Right lobe of liver (tissue), 6 donors: ENCODE measurements around the gene HHATL. TPM values are rescaled to one million over a fixed set of nuclear protein-coding genes. Genes with fewer than 3 reads are reported as not detected.

Source experiments
- ATAC-seq, 4 donors: fragments of 200-7000 bp; cut with Tn5 transposase; one replicate each; pipeline ENCODE4 v1.9.1; 2020; ENCODE audit warnings: mild to moderate bottlenecking in 4 of 4, moderate library complexity in 4 of 4
- DNase-seq, 3 donors: peaks; one replicate each; pipeline ENCODE4 v3.0.0-alpha.2; 2020
- H3K27ac ChIP-seq, 3 donors: fragments of 200-600 bp; one replicate each; pipeline ENCODE4 v1.8.0; 2022
- H3K27me3 ChIP-seq, 2 donors: fragments of 200-600 bp; one replicate each; pipeline ENCODE4 v1.8.0; 2022
- H3K36me3 ChIP-seq, 4 donors: fragments of 200-600 bp; sonication (generic) in 1 of 4; one replicate each; pipeline versions ENCODE4 v1.5.1 to v1.8.0; 2017 to 2022; ENCODE audit warnings: control low read depth in 1 of 4
- H3K4me1 ChIP-seq, 4 donors: fragments of 200-600 bp; sonication (generic) in 1 of 4; one replicate each; pipeline versions ENCODE4 v1.5.1 to v1.8.0; 2017 to 2022; ENCODE audit warnings: control low read depth in 1 of 4
- H3K4me3 ChIP-seq, 3 donors: fragments of 200-600 bp; one replicate each; pipeline ENCODE4 v1.8.0; 2022
- H3K9me3 ChIP-seq, 4 donors: fragments of 200-600 bp; sonication (generic) in 1 of 4; one replicate each; pipeline versions ENCODE4 v1.5.1 to v1.8.0; 2017 to 2022; ENCODE audit warnings: control low read depth in 1 of 4
- CTCF ChIP-seq, 4 donors: fragments of 200-600 bp in 3 of 4; fragments of 450-650 bp in 1 of 4; IDR thresholded peaks; one replicate each; pipeline versions ENCODE4 v1.5.1 to v1.8.0; 2016 to 2022; ENCODE audit warnings: antibody characterized with exemption in 4 of 4, mild to moderate bottlenecking in 2 of 4
- POLR2A ChIP-seq: fragments of 450-650 bp; IDR thresholded peaks from one replicate; pipeline ENCODE4 v1.6.1; 2017; ENCODE audit warnings: antibody characterized with exemption, mild to moderate bottlenecking
- WGBS: methylation state at CpG from one replicate; pipeline ENCODE4 v1.1.6; 2018; ENCODE audit warnings: low coverage, low lambda C conversion rate; ENCODE audit not compliant: insufficient coverage; ENCODE audit errors: missing lambda C conversion rate; 5-methylcytosine and 5-hydroxymethylcytosine counted together
- intact Hi-C, 2 donors: fragments of 100-400 bp; cut with DNase I; formaldehyde crosslinking; loops; one replicate each; pipeline versions ENCODE4 v1.11.2 to v1.14.1; 2022
- total RNA-seq, 6 experiments: library from RNA; depleted of rRNA in 2 of 6; stranded (reverse); fragments of >200 nt in 2 of 6; fragmentation: NEBNext Ultra II Directional in 3 of 6; extraction: Animal tissue kit (Norgen Biotek cat#: 25700) in 3 of 6; gene quantifications; one replicate each; pipeline versions ENCODE4 v1.1.0 to v1.2.4, GENCODE V29; 2016 to 2023
- donor health status: DM: no; HTN: yes; CAD: no.
- donor health status: DM: no; HTN: no; CAD: no.
- donor health status: DM: no; HTN: no; CAD: no.
- donor health status: DM: no; HTN: yes; CAD: no.
- donor health status: DM: no; HTN: yes; CAD: no.

The HHATL gene
- total RNA-seq, 6 experiments from 2014 or later = 0.29 to 1.0 (median 0.60) TPM; not detected in 3

- Histone ChIP-seq H3K27ac (peak within 1 kb of the TSS; percentile 33 to 74 (median 51)), H3K4me3 (peak within 1 kb of the TSS; percentile 60 to 64 (median 60)), H3K27me3 (no peaks in the 10 kb centered on the region), H3K4me1 (peaks cover 0 to 14% (median 3%) of the 10 kb centered on the region in 4 donors), H3K9me3 (no peaks in the 10 kb centered on the region), H3K36me3 (peaks cover 0 to 4% (median 0%) of the 10 kb centered on the region in 4 donors)
- WGBS = 0% methylated on average over 8 of the region's 31 CpGs
- intact Hi-C loops = no loop called here
- no peak for TF ChIP-seq CTCF (IDR thresholded peaks at IDR 0.05)
- peak; percentile 1 to 41 (median 38) for ATAC-seq
- DNase-seq = peak in 2 of 3 donors; percentile 73 to 77
Measured at GRCh38 chr3:42653560-42654330, 48.9 kb downstream of the HHATL start, which contains the start of gene ZBTB47. Gene ZBTB47, plus strand, starts transcription at chr3:42653697. Its CDS starts 4,659 bp downstream, at chr3:42658356.

- Histone ChIP-seq H3K4me1 (peaks cover 0 to 14% (median 3%) of the 10 kb centered on the region in 4 donors), H3K9me3 (no peaks in the 10 kb centered on the region), H3K36me3 (peaks cover 0 to 10% (median 0%) of the 10 kb centered on the region in 4 donors), H3K4me3 (peak overlapping the region; percentile 57 to 64 (median 60)), H3K27me3 (no peaks in the 10 kb centered on the region), H3K27ac (peak overlapping the region in 2 of 3 donors; percentile 39 to 74)
- WGBS = 50% methylated on average over 2 of the region's 3 CpGs
- DNase-seq = no peak
- no peak for TF ChIP-seq POLR2A
- no peak for TF ChIP-seq CTCF (IDR thresholded peaks at IDR 0.05)
- intact Hi-C loops = no loop called here
- no peak for ATAC-seq
Measured at GRCh38 chr3:42653303-42653559, 49.4 kb downstream of the HHATL start.

GRCh38 chr3:42652611-42653302, 49.8 kb downstream of the HHATL start:
- Histone ChIP-seq H3K9me3 (no peaks in the 10 kb centered on the region), H3K4me1 (peaks cover 0 to 14% (median 3%) of the 10 kb centered on the region in 4 donors), H3K27me3 (no peaks in the 10 kb centered on the region), H3K27ac (peak overlapping the region in 1 of 3 donors; percentile 74), H3K4me3 (peak overlapping the region in 2 of 3 donors; percentile 57 to 64), H3K36me3 (peaks cover 0 to 12% (median 0%) of the 10 kb centered on the region in 4 donors)
- no peak for TF ChIP-seq CTCF (IDR thresholded peaks at IDR 0.05)
- TF ChIP-seq POLR2A = peak; percentile 70
- peak in 1 of 3 donors; percentile 72 for DNase-seq
- ATAC-seq = peak; percentile 43 to 68 (median 54)
- intact Hi-C loops = no loop called here
- WGBS = 6% methylated on average over 3 of the region's 7 CpGs

GRCh38 chr3:42652251-42652610, 50.4 kb downstream of the HHATL start:
- H3K36me3 ChIP-seq = peaks cover 0 to 12% (median 0%) of the 10 kb centered on the region in 4 donors
- no peaks in the 10 kb centered on the region for H3K27me3 ChIP-seq
- TF ChIP-seq POLR2A (no peak), CTCF (IDR thresholded peaks at IDR 0.05) (no peak)
- H3K9me3 ChIP-seq = no peaks in the 10 kb centered on the region
- ATAC-seq = no peak
- peaks cover 0 to 14% (median 3%) of the 10 kb centered on the region in 4 donors for H3K4me1 ChIP-seq
- no CpG with 5 or more reads among the region's 1 CpG for whole genome bisulfite sequencing
- H3K27ac ChIP-seq = no peak overlapping the region
- intact Hi-C loops = no loop called here
- no peak overlapping the region for H3K4me3 ChIP-seq
- no peak for DNase-seq
